Memory B cell (primary cell): Measurements from ENCODE around the gene ACTG2.
A peak's percentile ranks its signal among the peaks of the same experiment; 100 is the strongest.
"Not testable (repeated sequence)": the region's sequence is repeated elsewhere in the genome, so short reads cannot be mapped to it uniquely, and the experiment has no call there.

Experiments
- ATAC-seq: fragments of 150-1000 bp; cut with Tn5 transposase; 2 replicates; pipeline ENCODE4 v1.10.0; 2021; ENCODE audit warnings: low read depth, mild to moderate bottlenecking, moderate library complexity
- DNase-seq, 2 donors: peaks; one replicate each; pipeline ENCODE4 v3.0.0; 2022; ENCODE audit warnings: low spot score in 2 of 2
- H3K27ac Mint-ChIP-seq: one replicate; pipeline ENCODE4 v1.8.0; 2022; ENCODE audit warnings: mild to moderate bottlenecking, moderate library complexity, mixed read lengths
- H3K27me3 Mint-ChIP-seq: one replicate; pipeline ENCODE4 v1.8.0; 2022; ENCODE audit warnings: mixed read lengths
- H3K36me3 Mint-ChIP-seq: one replicate; pipeline ENCODE4 v1.8.0; 2022; ENCODE audit warnings: mild to moderate bottlenecking, mixed read lengths
- H3K4me1 Mint-ChIP-seq: one replicate; pipeline ENCODE4 v1.8.0; 2022; ENCODE audit warnings: mixed read lengths
- H3K4me3 Mint-ChIP-seq: one replicate; pipeline ENCODE4 v1.8.0; 2022; ENCODE audit warnings: mild to moderate bottlenecking, moderate library complexity, mixed read lengths
- H3K9me3 Mint-ChIP-seq: one replicate; pipeline ENCODE4 v1.8.0; 2022; ENCODE audit warnings: mixed read lengths

Gene ACTG2

DNA sequence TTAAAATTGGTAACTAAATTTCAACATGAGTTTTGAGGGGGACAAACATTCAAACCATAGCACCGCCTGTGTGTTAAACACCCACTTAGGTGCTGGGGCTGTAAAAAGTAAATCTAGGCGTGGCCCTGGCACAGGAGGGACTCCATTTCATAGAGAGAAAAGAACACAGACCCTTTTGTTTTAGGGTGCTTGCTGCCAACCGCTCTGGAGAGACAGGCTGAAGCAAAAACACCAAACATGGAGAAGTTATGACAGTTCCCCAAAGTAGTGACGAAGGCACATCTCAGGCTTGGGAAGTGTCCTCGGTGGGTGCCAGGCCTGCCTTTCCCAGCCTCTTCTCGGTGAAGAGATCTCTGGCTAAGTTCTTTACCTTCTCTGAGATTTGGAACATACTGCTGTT, 5.1 kb downstream of the ACTG2 start:
- no peaks in the 10 kb centered on the region for H3K36me3 Mint-ChIP-seq
- DNase-seq (no peak), ATAC-seq (no peak)
- H3K9me3 Mint-ChIP-seq, result no peaks in the 10 kb centered on the region
- no peak overlapping the region for H3K27ac Mint-ChIP-seq
- H3K4me3 Mint-ChIP-seq, result no peak overlapping the region
- peaks cover 5% of the 10 kb centered on the region for H3K4me1 Mint-ChIP-seq
- H3K27me3 Mint-ChIP-seq, result peaks cover 10% of the 10 kb centered on the region

- H3K36me3 Mint-ChIP-seq, result no peaks in the 10 kb centered on the region
Observed at GRCh38 chr2:73899801-73900336, 7.1 kb downstream of the ACTG2 start.

DNA sequence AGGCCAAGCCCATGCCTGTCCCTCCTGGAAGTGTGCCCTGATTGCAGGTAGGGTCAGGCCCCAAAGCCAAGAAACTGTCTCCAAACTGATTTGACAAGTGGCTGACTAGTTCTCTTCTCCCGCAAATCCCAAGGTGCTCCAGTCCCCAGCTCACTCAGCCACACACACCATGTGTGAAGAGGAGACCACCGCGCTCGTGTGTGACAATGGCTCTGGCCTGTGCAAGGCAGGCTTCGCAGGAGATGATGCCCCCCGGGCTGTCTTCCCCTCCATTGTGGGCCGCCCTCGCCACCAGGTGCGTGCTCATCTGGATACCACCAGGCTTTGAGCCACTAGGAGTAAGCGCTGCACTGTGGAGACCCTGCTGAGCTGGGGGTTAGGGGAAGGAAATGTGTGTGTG, 8.3 kb downstream of the ACTG2 start:
- ATAC-seq, result no peak
- Mint-ChIP-seq H3K27ac (no peak overlapping the region), H3K36me3 (no peaks in the 10 kb centered on the region), H3K9me3 (no peaks in the 10 kb centered on the region), H3K4me3 (no peak overlapping the region), H3K27me3 (peaks cover 10% of the 10 kb centered on the region), H3K4me1 (peaks cover 3% of the 10 kb centered on the region)
- no peak for DNase-seq

More at GRCh38 chr2:73899801-73900336, 7.1 kb downstream of the ACTG2 start:
- ATAC-seq (no peak), DNase-seq (no peak)
- Mint-ChIP-seq H3K9me3 (no peaks in the 10 kb centered on the region), H3K4me1 (peaks cover 3% of the 10 kb centered on the region), H3K4me3 (no peak overlapping the region), H3K27me3 (peaks cover 10% of the 10 kb centered on the region), H3K27ac (no peak overlapping the region)

- no peak for DNase-seq
- H3K27ac Mint-ChIP-seq, result no peak overlapping the region
- peaks cover 10% of the 10 kb centered on the region for H3K27me3 Mint-ChIP-seq
- no peaks in the 10 kb centered on the region for H3K9me3 Mint-ChIP-seq
- ATAC-seq, result no peak
- H3K4me1 Mint-ChIP-seq, result no peaks in the 10 kb centered on the region
- no peak overlapping the region for H3K4me3 Mint-ChIP-seq
- H3K36me3 Mint-ChIP-seq, result no peaks in the 10 kb centered on the region
Observed at GRCh38 chr2:73902284-73902683, 9.5 kb downstream of the ACTG2 start.

- Mint-ChIP-seq H3K9me3 (no peaks in the 10 kb centered on the region), H3K4me1 (peaks cover 5% of the 10 kb centered on the region), H3K36me3 (no peaks in the 10 kb centered on the region), H3K27me3 (peaks cover 10% of the 10 kb centered on the region), H3K4me3 (no peak overlapping the region), H3K27ac (no peak overlapping the region)
- DNase-seq (no peak), ATAC-seq (no peak)
Observed at GRCh38 chr2:73903313-73903712, 10.5 kb downstream of the ACTG2 start.

GRCh38 chr2:73903949-73904613, 11.3 kb downstream of the ACTG2 start:
- not testable (repeated sequence) for H3K27ac Mint-ChIP-seq, H3K27me3 Mint-ChIP-seq, H3K9me3 Mint-ChIP-seq, ATAC-seq, H3K36me3 Mint-ChIP-seq, H3K4me3 Mint-ChIP-seq, H3K4me1 Mint-ChIP-seq, DNase-seq

- H3K4me1 Mint-ChIP-seq, result peaks cover 5% of the 10 kb centered on the region
- no peak for DNase-seq
- no peak overlapping the region for H3K4me3 Mint-ChIP-seq
- H3K9me3 Mint-ChIP-seq, result no peaks in the 10 kb centered on the region
- no peaks in the 10 kb centered on the region for H3K36me3 Mint-ChIP-seq
- no peak for ATAC-seq
- no peak overlapping the region for H3K27ac Mint-ChIP-seq
- peaks cover 10% of the 10 kb centered on the region for H3K27me3 Mint-ChIP-seq
Observed at GRCh38 chr2:73904952-73905351, 12.1 kb downstream of the ACTG2 start.

DNA sequence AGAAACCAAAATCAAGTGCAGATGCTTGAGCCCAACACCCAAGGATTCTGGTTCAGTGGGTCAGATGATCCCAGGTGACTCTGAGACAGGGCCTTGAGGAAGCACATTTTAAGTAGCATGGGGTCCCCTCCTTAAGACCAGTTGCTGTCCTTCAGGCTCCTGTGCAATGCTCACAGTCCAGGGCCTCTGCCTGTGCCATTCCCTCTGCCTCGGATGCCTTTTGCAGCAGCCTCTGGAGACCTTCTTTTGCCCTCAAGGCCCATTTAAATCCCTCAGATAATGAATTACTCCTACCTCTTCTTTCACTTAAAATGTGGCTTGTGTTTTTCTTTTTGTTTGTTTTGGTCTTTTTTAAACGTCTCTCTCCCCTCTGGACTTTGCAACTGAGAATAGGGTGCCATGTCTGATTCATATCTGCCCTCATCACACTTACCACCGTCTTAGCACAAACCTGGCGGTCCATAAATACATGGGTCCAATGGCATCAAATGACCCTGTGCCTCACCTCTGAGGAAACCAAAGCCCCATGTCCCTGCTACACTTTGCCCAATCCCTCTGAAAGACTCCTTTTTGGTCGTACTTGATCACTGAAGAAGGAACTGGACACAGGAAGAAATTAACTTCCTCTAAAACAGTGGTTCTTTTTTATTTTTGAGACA, 14.2 kb downstream of the ACTG2 start:
- ATAC-seq, result no peak
- Mint-ChIP-seq H3K9me3 (no peaks in the 10 kb centered on the region), H3K4me1 (peaks cover 5% of the 10 kb centered on the region), H3K4me3 (no peak overlapping the region), H3K27me3 (peaks cover 8% of the 10 kb centered on the region), H3K27ac (no peak overlapping the region), H3K36me3 (no peaks in the 10 kb centered on the region)
- DNase-seq, result no peak

DNA sequence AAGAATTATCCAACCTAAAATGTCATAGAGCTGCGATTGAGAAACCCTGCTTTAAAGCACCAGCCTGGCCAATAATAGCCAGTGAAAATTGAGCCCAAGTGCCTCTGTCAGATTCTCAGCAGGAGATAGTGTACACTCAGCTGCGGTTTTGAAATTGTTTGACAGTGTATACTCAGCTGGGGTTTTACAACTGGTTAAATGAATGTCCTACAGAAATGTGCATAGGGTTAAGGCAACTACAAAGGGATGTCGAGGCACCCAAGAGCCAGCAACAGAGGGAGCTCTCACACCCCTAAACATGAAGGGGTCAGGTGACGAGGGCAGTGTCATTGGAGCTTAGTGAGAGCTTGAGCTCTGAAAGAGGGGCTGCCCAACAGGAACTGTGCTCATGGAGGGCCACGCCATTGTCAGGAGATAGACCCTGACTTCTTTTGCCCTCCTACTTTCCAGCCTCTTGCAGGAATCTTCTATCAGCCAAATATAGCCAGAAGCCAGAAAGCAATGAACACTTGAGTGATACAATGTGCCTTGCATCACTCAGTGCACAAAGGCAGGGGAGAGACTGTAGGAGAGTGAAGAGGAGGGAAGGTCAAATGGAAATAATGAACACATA, 15.1 kb downstream of the ACTG2 start:
- no peaks in the 10 kb centered on the region for H3K9me3 Mint-ChIP-seq
- no peaks in the 10 kb centered on the region for H3K36me3 Mint-ChIP-seq
- no peaks in the 10 kb centered on the region for H3K27me3 Mint-ChIP-seq
- H3K4me3 Mint-ChIP-seq, result no peak overlapping the region
- ATAC-seq (peak; percentile 93), DNase-seq (peak; percentile 24 to 35)
- peaks cover 5% of the 10 kb centered on the region for H3K4me1 Mint-ChIP-seq
- no peak overlapping the region for H3K27ac Mint-ChIP-seq

GRCh38 chr2:73908689-73909652, 16.2 kb downstream of the ACTG2 start:
- Mint-ChIP-seq H3K36me3 (no peaks in the 10 kb centered on the region), H3K27me3 (no peaks in the 10 kb centered on the region), H3K27ac (no peak overlapping the region), H3K9me3 (no peaks in the 10 kb centered on the region), H3K4me3 (no peak overlapping the region), H3K4me1 (peaks cover 5% of the 10 kb centered on the region)
- ATAC-seq, result no peak
- no peak for DNase-seq

DNA sequence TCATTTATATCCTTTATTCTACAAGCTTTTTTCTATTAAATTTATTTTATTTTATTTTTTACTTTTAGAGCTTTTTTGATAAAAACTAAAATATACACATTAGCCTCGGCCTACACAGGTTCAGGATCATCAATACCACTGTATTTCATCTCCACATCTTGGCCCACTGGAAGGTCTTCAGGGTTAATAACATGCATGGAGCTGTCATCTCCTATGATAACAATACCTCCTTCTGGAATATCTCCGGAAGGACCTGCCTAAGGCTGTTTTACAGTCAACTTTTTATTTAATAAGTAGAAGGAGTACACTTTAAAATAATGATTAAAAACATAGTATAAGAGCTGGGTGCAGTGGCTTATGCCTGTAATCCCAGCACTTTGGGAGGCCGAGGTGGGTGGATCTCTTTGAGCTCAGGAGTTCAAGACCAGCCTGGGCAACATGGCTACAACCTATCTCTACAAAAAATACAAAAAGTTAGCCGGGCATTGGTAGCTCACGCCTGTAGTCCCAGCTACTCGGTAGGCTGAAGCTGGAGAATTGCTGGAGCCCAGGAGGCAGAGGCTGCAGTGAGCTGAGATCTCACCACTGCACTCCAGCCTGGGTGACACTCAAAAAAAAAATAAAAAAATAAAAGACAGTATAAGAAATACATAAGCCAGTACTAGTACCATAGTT, 18.2 kb downstream of the ACTG2 start:
- H3K9me3 Mint-ChIP-seq, result no peaks in the 10 kb centered on the region
- no peaks in the 10 kb centered on the region for H3K36me3 Mint-ChIP-seq
- H3K4me1 Mint-ChIP-seq, result peaks cover 5% of the 10 kb centered on the region
- H3K4me3 Mint-ChIP-seq, result no peak overlapping the region
- ATAC-seq (no peak), DNase-seq (no peak)
- no peaks in the 10 kb centered on the region for H3K27me3 Mint-ChIP-seq
- H3K27ac Mint-ChIP-seq, result no peak overlapping the region

GRCh38 chr2:73911548-73912208, 18.9 kb downstream of the ACTG2 start:
- ATAC-seq, result no peak
- Mint-ChIP-seq H3K36me3 (no peaks in the 10 kb centered on the region), H3K27me3 (no peaks in the 10 kb centered on the region), H3K9me3 (no peaks in the 10 kb centered on the region), H3K4me1 (peaks cover 5% of the 10 kb centered on the region), H3K4me3 (no peak overlapping the region), H3K27ac (no peak overlapping the region)
- no peak for DNase-seq
